Activated T-cell treated with anti-CD3 and anti-CD28 coated beads, Interleukin-2, amount 50 U/mL, for 72 hours (primary cell): Measurements from ENCODE around the gene MYH16. TPM values are rescaled to one million over a fixed set of nuclear protein-coding genes. Genes with fewer than 3 reads are reported as not detected.

Experiments used
- ATAC-seq, 2 donors: fragments of 150-1000 bp; cut with Tn5 transposase; replicated peaks in 1 of 2; 2 replicates each; pipeline ENCODE4 v1.10.0; 2021; ENCODE audit warnings: moderate library complexity in 2 of 2, mild to moderate bottlenecking in 1 of 2
- DNase-seq, 2 donors: peaks; one replicate each; pipeline ENCODE4 v3.0.0; 2021 to 2022; ENCODE audit warnings: mixed read lengths in 1 of 2
- H3K27ac Mint-ChIP-seq: one replicate; pipeline ENCODE4 v1.8.0; 2022; ENCODE audit warnings: mild to moderate bottlenecking, moderate library complexity, mixed read lengths
- H3K27me3 Mint-ChIP-seq: one replicate; pipeline ENCODE4 v1.8.0; 2022; ENCODE audit warnings: low read depth, mixed read lengths
- H3K36me3 Mint-ChIP-seq, 2 donors: one replicate each; pipeline ENCODE4 v1.8.0; 2022; ENCODE audit warnings: mixed read lengths in 2 of 2, mild to moderate bottlenecking in 1 of 2; ENCODE audit not compliant: insufficient read depth in 2 of 2
- H3K4me1 Mint-ChIP-seq: one replicate; pipeline ENCODE4 v1.8.0; 2022; ENCODE audit warnings: low read depth, mixed read lengths
- H3K4me3 Mint-ChIP-seq, 2 donors: one replicate each; pipeline ENCODE4 v1.8.0; 2022; ENCODE audit warnings: mild to moderate bottlenecking in 2 of 2, mixed read lengths in 2 of 2, moderate library complexity in 2 of 2
- H3K9me3 Mint-ChIP-seq, 2 donors: one replicate each; pipeline ENCODE4 v1.8.0; 2022; ENCODE audit warnings: mixed read lengths in 2 of 2
- total RNA-seq, 2 donors: library from RNA; stranded (reverse); gene quantifications; one replicate each; pipeline ENCODE4 v1.2.3, GENCODE V29; 2022

The MYH16 gene
- total RNA-seq, 2 donors from 2014 or later = not detected

- H3K4me1 Mint-ChIP-seq = no peaks in the 10 kb centered on the region
- no peak for ATAC-seq
- peaks cover 4% of the 10 kb centered on the region for H3K27me3 Mint-ChIP-seq
- DNase-seq = no peak
- H3K27ac Mint-ChIP-seq = no peak overlapping the region
- no peaks in the 10 kb centered on the region for H3K9me3 Mint-ChIP-seq
- H3K36me3 Mint-ChIP-seq = no peaks in the 10 kb centered on the region
- no peak overlapping the region for H3K4me3 Mint-ChIP-seq
Measured at GRCh38 chr7:99248391-99249095, 24.1 kb upstream of the MYH16 start.

GRCh38 chr7:99249985-99250575 lies 22.6 kb upstream of the MYH16 start:
- Mint-ChIP-seq H3K27me3 (peaks cover 4% of the 10 kb centered on the region), H3K27ac (no peak overlapping the region), H3K9me3 (no peaks in the 10 kb centered on the region), H3K4me1 (no peaks in the 10 kb centered on the region), H3K36me3 (no peaks in the 10 kb centered on the region), H3K4me3 (no peak overlapping the region)
- ATAC-seq = no peak
- no peak for DNase-seq

GRCh38 chr7:99252166-99252895 lies 20.3 kb upstream of the MYH16 start:
- Mint-ChIP-seq H3K9me3 (no peaks in the 10 kb centered on the region), H3K27ac (no peak overlapping the region), H3K27me3 (peaks cover 4% of the 10 kb centered on the region), H3K36me3 (no peaks in the 10 kb centered on the region), H3K4me3 (no peak overlapping the region), H3K4me1 (no peaks in the 10 kb centered on the region)
- ATAC-seq = no peak
- no peak for DNase-seq

- Mint-ChIP-seq H3K27ac (no peak overlapping the region), H3K4me1 (no peaks in the 10 kb centered on the region), H3K9me3 (no peaks in the 10 kb centered on the region), H3K36me3 (no peaks in the 10 kb centered on the region), H3K4me3 (no peak overlapping the region), H3K27me3 (peaks cover 4% of the 10 kb centered on the region)
- DNase-seq (no peak), ATAC-seq (no peak)
Measured at GRCh38 chr7:99253369-99253768, 19.3 kb upstream of the MYH16 start.

- Mint-ChIP-seq H3K9me3 (no peaks in the 10 kb centered on the region), H3K4me1 (no peaks in the 10 kb centered on the region), H3K27me3 (no peaks in the 10 kb centered on the region), H3K27ac (no peak overlapping the region), H3K36me3 (no peaks in the 10 kb centered on the region), H3K4me3 (no peak overlapping the region)
- DNase-seq (no peak), ATAC-seq (no peak)
Measured at GRCh38 chr7:99254390-99254789, 18.2 kb upstream of the MYH16 start.

- no peaks in the 10 kb centered on the region for H3K27me3 Mint-ChIP-seq
- ATAC-seq (no peak), DNase-seq (no peak)
- no peaks in the 10 kb centered on the region for H3K4me1 Mint-ChIP-seq
- H3K4me3 Mint-ChIP-seq = no peak overlapping the region
- H3K27ac Mint-ChIP-seq = no peak overlapping the region
- no peaks in the 10 kb centered on the region for H3K36me3 Mint-ChIP-seq
- no peaks in the 10 kb centered on the region for H3K9me3 Mint-ChIP-seq
Measured at GRCh38 chr7:99255463-99255862, 17.2 kb upstream of the MYH16 start.

- Mint-ChIP-seq H3K4me1 (no peaks in the 10 kb centered on the region), H3K36me3 (no peaks in the 10 kb centered on the region), H3K27me3 (no peaks in the 10 kb centered on the region), H3K9me3 (no peaks in the 10 kb centered on the region), H3K4me3 (no peak overlapping the region), H3K27ac (no peak overlapping the region)
- ATAC-seq (no peak), DNase-seq (no peak)
Measured at GRCh38 chr7:99257065-99257464, 15.6 kb upstream of the MYH16 start.

- Mint-ChIP-seq H3K36me3 (no peaks in the 10 kb centered on the region), H3K4me1 (no peaks in the 10 kb centered on the region), H3K27me3 (no peaks in the 10 kb centered on the region), H3K4me3 (no peak overlapping the region), H3K9me3 (no peaks in the 10 kb centered on the region), H3K27ac (no peak overlapping the region)
- DNase-seq (no peak), ATAC-seq (no peak)
Measured at GRCh38 chr7:99257675-99258074, 15.0 kb upstream of the MYH16 start.

- no peaks in the 10 kb centered on the region for H3K4me1 Mint-ChIP-seq
- ATAC-seq = no peak
Measured at GRCh38 chr7:99258501-99258900, 14.1 kb upstream of the MYH16 start.

GRCh38 chr7:99260395-99260794 lies 12.2 kb upstream of the MYH16 start:
- Mint-ChIP-seq H3K27ac (no peak overlapping the region), H3K4me1 (no peaks in the 10 kb centered on the region), H3K9me3 (no peaks in the 10 kb centered on the region), H3K36me3 (no peaks in the 10 kb centered on the region), H3K27me3 (peaks cover 9% of the 10 kb centered on the region), H3K4me3 (no peak overlapping the region)
- no peak for DNase-seq
- ATAC-seq = no peak

More at GRCh38 chr7:99258501-99258900, 14.1 kb upstream of the MYH16 start:
- H3K36me3 Mint-ChIP-seq = no peaks in the 10 kb centered on the region
- no peaks in the 10 kb centered on the region for H3K9me3 Mint-ChIP-seq
- DNase-seq = no peak
- no peak overlapping the region for H3K27ac Mint-ChIP-seq
- H3K27me3 Mint-ChIP-seq = no peaks in the 10 kb centered on the region
- no peak overlapping the region for H3K4me3 Mint-ChIP-seq

GRCh38 chr7:99261646-99262045 lies 11.0 kb upstream of the MYH16 start:
- Mint-ChIP-seq H3K36me3 (no peaks in the 10 kb centered on the region), H3K4me1 (no peaks in the 10 kb centered on the region), H3K4me3 (no peak overlapping the region), H3K27ac (no peak overlapping the region), H3K9me3 (no peaks in the 10 kb centered on the region), H3K27me3 (peaks cover 16% of the 10 kb centered on the region)
- DNase-seq (no peak), ATAC-seq (no peak)

GRCh38 chr7:99265848-99266480 lies 6.7 kb upstream of the MYH16 start:
- H3K4me3 Mint-ChIP-seq = no peak overlapping the region
- H3K36me3 Mint-ChIP-seq = no peaks in the 10 kb centered on the region
- no peaks in the 10 kb centered on the region for H3K9me3 Mint-ChIP-seq
- H3K27ac Mint-ChIP-seq = no peak overlapping the region
- DNase-seq (no peak), ATAC-seq (no peak)
- H3K27me3 Mint-ChIP-seq = peaks cover 19% of the 10 kb centered on the region
- H3K4me1 Mint-ChIP-seq = no peaks in the 10 kb centered on the region

GRCh38 chr7:99267481-99267840 lies 5.2 kb upstream of the MYH16 start:
- Mint-ChIP-seq H3K9me3 (no peaks in the 10 kb centered on the region), H3K4me3 (no peak overlapping the region), H3K27ac (no peak overlapping the region), H3K27me3 (peaks cover 19% of the 10 kb centered on the region), H3K4me1 (no peaks in the 10 kb centered on the region), H3K36me3 (no peaks in the 10 kb centered on the region)
- ATAC-seq (no peak), DNase-seq (no peak)
